ENCODE measurements around the gene FFAR4.

The FFAR4 gene

GRCh38 chr10:93548376-93549071 lies 17.9 kb upstream of the FFAR4 start:
- no peak overlapping the region for H3K27ac ChIP-seq
- TF ChIP-seq, protein P1, sequence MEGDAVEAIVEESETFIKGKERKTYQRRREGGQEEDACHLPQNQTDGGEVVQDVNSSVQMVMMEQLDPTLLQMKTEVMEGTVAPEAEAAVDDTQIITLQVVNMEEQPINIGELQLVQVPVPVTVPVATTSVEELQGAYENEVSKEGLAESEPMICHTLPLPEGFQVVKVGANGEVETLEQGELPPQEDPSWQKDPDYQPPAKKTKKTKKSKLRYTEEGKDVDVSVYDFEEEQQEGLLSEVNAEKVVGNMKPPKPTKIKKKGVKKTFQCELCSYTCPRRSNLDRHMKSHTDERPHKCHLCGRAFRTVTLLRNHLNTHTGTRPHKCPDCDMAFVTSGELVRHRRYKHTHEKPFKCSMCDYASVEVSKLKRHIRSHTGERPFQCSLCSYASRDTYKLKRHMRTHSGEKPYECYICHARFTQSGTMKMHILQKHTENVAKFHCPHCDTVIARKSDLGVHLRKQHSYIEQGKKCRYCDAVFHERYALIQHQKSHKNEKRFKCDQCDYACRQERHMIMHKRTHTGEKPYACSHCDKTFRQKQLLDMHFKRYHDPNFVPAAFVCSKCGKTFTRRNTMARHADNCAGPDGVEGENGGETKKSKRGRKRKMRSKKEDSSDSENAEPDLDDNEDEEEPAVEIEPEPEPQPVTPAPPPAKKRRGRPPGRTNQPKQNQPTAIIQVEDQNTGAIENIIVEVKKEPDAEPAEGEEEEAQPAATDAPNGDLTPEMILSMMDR (conservative IDR thresholded peaks at IDR 0.05): no peak

- H3K27ac ChIP-seq: no peak overlapping the region
- TF ChIP-seq, protein P1 (conservative IDR thresholded peaks at IDR 0.05): no peak
Measured at GRCh38 chr10:93550606-93551005, 15.9 kb upstream of the FFAR4 start.

- H3K27ac ChIP-seq: no peak overlapping the region
- TF ChIP-seq, protein P1 (conservative IDR thresholded peaks at IDR 0.05): no peak
Measured at GRCh38 chr10:93552780-93553179, 13.7 kb upstream of the FFAR4 start.

GRCh38 chr10:93553482-93554315 lies 12.8 kb upstream of the FFAR4 start:
- TF ChIP-seq, protein P1 (conservative IDR thresholded peaks at IDR 0.05): no peak
- no peak overlapping the region for H3K27ac ChIP-seq

DNA sequence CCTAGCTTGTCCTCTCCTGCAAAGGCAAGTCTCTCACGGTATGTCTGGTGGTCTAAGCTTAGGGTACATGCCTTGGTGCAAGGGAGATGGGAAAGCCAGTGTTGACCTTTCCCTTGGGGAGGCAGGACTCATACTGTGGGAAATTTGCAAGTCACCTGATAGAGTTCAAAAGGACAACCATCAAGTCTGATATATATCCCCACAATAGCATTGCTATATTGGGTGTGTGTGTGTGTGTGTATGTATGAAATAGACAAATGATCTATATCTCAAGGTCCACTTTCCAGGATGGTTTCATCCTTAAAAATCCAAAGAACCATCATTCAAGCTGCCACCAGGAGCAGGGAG lies 12.2 kb upstream of the FFAR4 start:
- H3K27ac ChIP-seq: no peak overlapping the region
- TF ChIP-seq, protein P1 (conservative IDR thresholded peaks at IDR 0.05): no peak

DNA sequence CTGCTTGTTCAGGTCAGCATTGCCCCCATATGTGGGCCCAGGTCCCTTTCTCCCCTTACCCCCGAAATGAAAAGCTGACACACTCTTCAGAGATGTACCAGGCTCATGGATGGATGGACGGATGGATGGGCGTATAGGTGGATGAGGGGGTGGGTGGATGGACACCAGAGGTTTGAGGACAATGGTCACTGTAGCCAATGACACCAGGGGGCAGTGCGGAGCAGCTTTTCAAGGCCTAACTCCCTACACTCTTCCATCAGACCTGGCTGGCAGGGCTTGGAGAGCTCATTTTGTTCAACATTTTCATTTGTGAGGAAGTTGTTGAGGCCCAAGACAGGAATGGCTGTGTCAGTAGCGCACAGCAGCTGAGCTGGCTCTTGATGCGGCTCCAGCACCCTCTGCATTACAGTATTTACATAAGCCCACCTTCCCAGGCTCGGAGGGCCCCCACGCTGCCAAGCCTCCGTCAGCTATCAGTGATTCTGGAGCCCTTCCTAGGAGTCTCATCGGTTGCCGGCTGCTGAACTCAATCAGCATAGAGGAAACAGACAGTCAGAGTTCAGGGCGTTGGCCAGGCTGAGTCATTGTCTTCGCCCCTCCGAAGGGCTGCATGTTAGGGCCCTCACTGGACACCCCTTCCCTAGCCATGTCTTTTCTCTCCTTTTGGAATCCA lies 11.6 kb upstream of the FFAR4 start:
- no peak overlapping the region for H3K27ac ChIP-seq
- TF ChIP-seq, protein P1 (conservative IDR thresholded peaks at IDR 0.05): peak; percentile 83

GRCh38 chr10:93559490-93559889 lies 7.0 kb upstream of the FFAR4 start:
- TF ChIP-seq, protein P1 (conservative IDR thresholded peaks at IDR 0.05): no peak
- no peak overlapping the region for H3K27ac ChIP-seq

Data from VCaP (cell line).